WTC11 (cell line): Measurements from ENCODE around the gene ZNF341. TPM values are rescaled to one million over a fixed set of nuclear protein-coding genes. Genes with fewer than 3 reads are reported as not detected.

Source experiments
- ATAC-seq: fragments of 200-7000 bp; cut with Tn5 transposase; 2 replicates; pipeline ENCODE4 v1.10.0; 2021; ENCODE audit warnings: mild to moderate bottlenecking, moderate library complexity
- CTCF ChIA-PET: fragments of 300-600 bp; sonication (Branson Sonifier 250); formaldehyde crosslinking; loops from one replicate; lab custom pipeline; 2021; ENCODE audit warnings: antibody characterized with exemption; lab: Charles Lee
- POLR2A ChIA-PET: fragments of 350-600 bp; sonication (Branson Sonifier 250); formaldehyde crosslinking; loops from one replicate; lab custom pipeline; 2021; ENCODE audit warnings: antibody characterized with exemption; lab: Charles Lee
- DNase-seq: peaks from one replicate; pipeline ENCODE4 v3.0.0; 2021; ENCODE audit warnings: low spot score
- H3K27ac Mint-ChIP-seq: 2 replicates; pipeline ENCODE4 v1.8.0; 2021; ENCODE audit warnings: mixed read lengths
- H3K27me3 Mint-ChIP-seq: 2 replicates; pipeline ENCODE4 v1.8.0; 2021; ENCODE audit warnings: low read depth, mild to moderate bottlenecking, moderate library complexity, mixed read lengths
- H3K36me3 Mint-ChIP-seq: 2 replicates; pipeline ENCODE4 v1.8.0; 2021; ENCODE audit warnings: mixed read lengths
- H3K4me1 Mint-ChIP-seq: 2 replicates; pipeline ENCODE4 v1.8.0; 2022; ENCODE audit warnings: mixed read lengths
- H3K4me3 Mint-ChIP-seq: 2 replicates; pipeline ENCODE4 v1.8.0; 2021; ENCODE audit warnings: mild to moderate bottlenecking, moderate library complexity, mixed read lengths
- H3K9me3 Mint-ChIP-seq: 2 replicates; pipeline ENCODE4 v1.8.0; 2021; ENCODE audit warnings: mixed read lengths
- GABPB1 ChIP-seq: sonication (generic); formaldehyde crosslinking; IDR thresholded peaks from 2 replicates; pipeline ENCODE4 v1.8.1; 2023; ENCODE audit warnings: mild to moderate bottlenecking, missing genetic modification reagents
- IRF2 ChIP-seq: sonication (generic); formaldehyde crosslinking; IDR thresholded peaks from 2 replicates; pipeline ENCODE4 v1.8.0; 2022; ENCODE audit warnings: low read depth, missing genetic modification reagents, borderline replicate concordance
- MYBL2 ChIP-seq: sonication (generic); formaldehyde crosslinking; IDR thresholded peaks from 2 replicates; pipeline ENCODE4 v1.8.1; 2023; ENCODE audit warnings: mild to moderate bottlenecking, moderate library complexity, missing genetic modification reagents
- NFATC4 ChIP-seq: fragments of 250-450 bp; sonication (Bioruptor Pico); IDR thresholded peaks from 2 replicates; pipeline ENCODE4 v1.9.0; 2021; ENCODE audit warnings: mild to moderate bottlenecking
- NR1H2 ChIP-seq: sonication (generic); formaldehyde crosslinking; IDR thresholded peaks from 2 replicates; pipeline ENCODE4 v1.9.0; 2021; ENCODE audit warnings: mild to moderate bottlenecking, moderate library complexity, missing genetic modification reagents
- PRRX2 ChIP-seq: fragments of 250-450 bp; sonication (Bioruptor Pico); IDR thresholded peaks from 2 replicates; pipeline ENCODE4 v1.8.0; 2021; ENCODE audit warnings: mild to moderate bottlenecking
- RORB ChIP-seq: fragments of 250-450 bp; sonication (Bioruptor Pico); IDR thresholded peaks from 2 replicates; pipeline ENCODE4 v1.9.0; 2021; ENCODE audit warnings: mild to moderate bottlenecking
- ZNF219 ChIP-seq: sonication (generic); formaldehyde crosslinking; IDR thresholded peaks from 2 replicates; pipeline ENCODE4 v1.8.0; 2023; ENCODE audit warnings: missing genetic modification reagents, mild to moderate bottlenecking, borderline replicate concordance
- total RNA-seq: library from RNA; stranded (reverse); gene quantifications from 3 replicates; pipeline ENCODE4 v1.2.3, GENCODE V29; 2021
- TF ChIP-seq, protein P1 (sequence below): fragments of 250-450 bp; sonication (Bioruptor Pico); IDR thresholded peaks from 2 replicates; pipeline ENCODE4 v1.9.0; 2021; ENCODE audit warnings: mild to moderate bottlenecking
- TF ChIP-seq, protein P2 (sequence below): sonication (generic); formaldehyde crosslinking; IDR thresholded peaks from 2 replicates; pipeline ENCODE4 v1.8.0; 2023; ENCODE audit warnings: missing genetic modification reagents, mild to moderate bottlenecking, borderline replicate concordance
- TF ChIP-seq, protein P3 (sequence below): sonication (generic); formaldehyde crosslinking; IDR thresholded peaks from 2 replicates; pipeline ENCODE4 v1.8.1; 2023; ENCODE audit warnings: mild to moderate bottlenecking, missing genetic modification reagents
- TF ChIP-seq, protein P4 (sequence below): sonication (generic); formaldehyde crosslinking; conservative IDR thresholded peaks from 2 replicates; pipeline ENCODE4 v1.8.1; 2022; ENCODE audit warnings: mild to moderate bottlenecking, missing genetic modification reagents
- TF ChIP-seq, protein P5 (sequence below): sonication (generic); formaldehyde crosslinking; conservative IDR thresholded peaks from 2 replicates; pipeline ENCODE4 v1.8.1; 2023; ENCODE audit warnings: mild to moderate bottlenecking, low read depth, missing genetic modification reagents, moderate library complexity
- TF ChIP-seq, protein P6 (sequence below): sonication (generic); formaldehyde crosslinking; IDR thresholded peaks from 2 replicates; pipeline ENCODE4 v1.8.0; 2022; ENCODE audit warnings: mild to moderate bottlenecking, missing genetic modification reagents
- TF ChIP-seq, protein P7 (sequence below): sonication (generic); formaldehyde crosslinking; IDR thresholded peaks from 2 replicates; pipeline ENCODE4 v1.8.1; 2023; ENCODE audit warnings: mild to moderate bottlenecking, missing genetic modification reagents, moderate library complexity

The ZNF341 gene
- total RNA-seq, 1 experiment from 2014 or later = 9.6 TPM

DNA sequence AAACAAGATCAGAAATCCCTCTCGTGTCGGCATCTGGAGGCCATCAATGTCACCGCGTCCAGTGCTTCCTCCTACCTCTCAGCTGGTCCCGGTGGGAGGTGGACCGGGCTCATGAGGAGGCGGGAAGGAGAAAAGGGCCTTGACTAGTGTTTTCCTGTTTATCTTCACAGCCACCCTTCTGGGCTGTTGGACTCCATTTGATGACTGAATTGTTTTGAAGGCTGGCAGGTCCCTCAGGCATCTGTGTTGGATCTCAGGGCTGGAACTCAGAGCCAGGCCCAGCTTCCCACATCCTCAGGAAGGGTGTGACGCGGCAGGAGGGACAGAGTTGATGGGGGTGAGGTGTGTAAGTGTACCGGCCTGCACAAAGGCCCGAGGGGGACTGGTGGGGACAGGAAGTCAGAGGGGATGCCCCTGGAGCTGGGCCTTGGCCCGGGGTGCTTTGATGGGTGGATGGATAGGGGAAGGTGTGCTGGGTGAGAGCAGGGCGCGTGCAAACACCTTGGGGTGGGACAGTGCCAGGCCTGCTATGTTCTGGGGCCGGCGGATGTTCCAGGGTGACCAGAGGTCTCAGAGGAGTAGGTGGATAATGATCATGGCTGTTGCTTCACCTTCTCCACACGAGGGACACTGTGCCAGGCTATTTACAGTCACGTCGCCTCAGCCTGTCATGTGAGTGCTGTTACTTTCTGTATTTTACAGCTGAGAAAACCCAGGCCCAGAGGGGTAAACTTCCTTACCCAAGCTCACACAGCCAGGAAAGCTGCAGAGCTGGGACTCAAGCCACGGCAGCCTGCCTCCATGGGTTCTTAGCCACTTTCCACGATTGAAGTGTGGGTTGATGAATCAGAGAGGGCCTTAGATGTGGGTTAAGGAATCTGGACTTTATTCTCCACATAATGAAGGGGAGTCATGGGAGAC lies 61.5 kb downstream of the ZNF341 start:
- ATAC-seq (no peak), DNase-seq (no peak)
- Mint-ChIP-seq H3K4me3 (no peak overlapping the region), H3K9me3 (peaks cover 5% of the 10 kb centered on the region), H3K27ac (peak overlapping the region; percentile 73), H3K4me1 (peaks cover 16% of the 10 kb centered on the region), H3K36me3 (no peaks in the 10 kb centered on the region; the same call in 1 of the 2 replicates), H3K27me3 (no peaks in the 10 kb centered on the region)
- ChIA-PET POLR2A (interaction anchor here (1.5 kb wide), 1 partner anchor 17 kb away, joined by 5 read pairs; the partner anchor contains the start of gene CHMP4B), CTCF (interaction anchor here (0.6 to 4.8 kb wide), 15 partner anchors 8 to 338 kb away, joined by 3 to 31 read pairs (median 4); partner anchors contain the start of gene CHMP4B)
- no peak for TF ChIP-seq NFATC4 (CRISPR knock-in tag)
- TF ChIP-seq IRF2 (CRISPR knock-in tag) = no peak
- TF ChIP-seq RORB (CRISPR knock-in tag) = no peak
- TF ChIP-seq, protein P1, sequence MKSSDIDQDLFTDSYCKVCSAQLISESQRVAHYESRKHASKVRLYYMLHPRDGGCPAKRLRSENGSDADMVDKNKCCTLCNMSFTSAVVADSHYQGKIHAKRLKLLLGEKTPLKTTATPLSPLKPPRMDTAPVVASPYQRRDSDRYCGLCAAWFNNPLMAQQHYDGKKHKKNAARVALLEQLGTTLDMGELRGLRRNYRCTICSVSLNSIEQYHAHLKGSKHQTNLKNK (CRISPR knock-in tag) = no peak
- 0 out of 2 replicates have a peak, but pooled peaks have one; percentile 5 for TF ChIP-seq GABPB1 (CRISPR knock-in tag)
- no peak for TF ChIP-seq ZNF219 (CRISPR knock-in tag)
- TF ChIP-seq, protein P2, sequence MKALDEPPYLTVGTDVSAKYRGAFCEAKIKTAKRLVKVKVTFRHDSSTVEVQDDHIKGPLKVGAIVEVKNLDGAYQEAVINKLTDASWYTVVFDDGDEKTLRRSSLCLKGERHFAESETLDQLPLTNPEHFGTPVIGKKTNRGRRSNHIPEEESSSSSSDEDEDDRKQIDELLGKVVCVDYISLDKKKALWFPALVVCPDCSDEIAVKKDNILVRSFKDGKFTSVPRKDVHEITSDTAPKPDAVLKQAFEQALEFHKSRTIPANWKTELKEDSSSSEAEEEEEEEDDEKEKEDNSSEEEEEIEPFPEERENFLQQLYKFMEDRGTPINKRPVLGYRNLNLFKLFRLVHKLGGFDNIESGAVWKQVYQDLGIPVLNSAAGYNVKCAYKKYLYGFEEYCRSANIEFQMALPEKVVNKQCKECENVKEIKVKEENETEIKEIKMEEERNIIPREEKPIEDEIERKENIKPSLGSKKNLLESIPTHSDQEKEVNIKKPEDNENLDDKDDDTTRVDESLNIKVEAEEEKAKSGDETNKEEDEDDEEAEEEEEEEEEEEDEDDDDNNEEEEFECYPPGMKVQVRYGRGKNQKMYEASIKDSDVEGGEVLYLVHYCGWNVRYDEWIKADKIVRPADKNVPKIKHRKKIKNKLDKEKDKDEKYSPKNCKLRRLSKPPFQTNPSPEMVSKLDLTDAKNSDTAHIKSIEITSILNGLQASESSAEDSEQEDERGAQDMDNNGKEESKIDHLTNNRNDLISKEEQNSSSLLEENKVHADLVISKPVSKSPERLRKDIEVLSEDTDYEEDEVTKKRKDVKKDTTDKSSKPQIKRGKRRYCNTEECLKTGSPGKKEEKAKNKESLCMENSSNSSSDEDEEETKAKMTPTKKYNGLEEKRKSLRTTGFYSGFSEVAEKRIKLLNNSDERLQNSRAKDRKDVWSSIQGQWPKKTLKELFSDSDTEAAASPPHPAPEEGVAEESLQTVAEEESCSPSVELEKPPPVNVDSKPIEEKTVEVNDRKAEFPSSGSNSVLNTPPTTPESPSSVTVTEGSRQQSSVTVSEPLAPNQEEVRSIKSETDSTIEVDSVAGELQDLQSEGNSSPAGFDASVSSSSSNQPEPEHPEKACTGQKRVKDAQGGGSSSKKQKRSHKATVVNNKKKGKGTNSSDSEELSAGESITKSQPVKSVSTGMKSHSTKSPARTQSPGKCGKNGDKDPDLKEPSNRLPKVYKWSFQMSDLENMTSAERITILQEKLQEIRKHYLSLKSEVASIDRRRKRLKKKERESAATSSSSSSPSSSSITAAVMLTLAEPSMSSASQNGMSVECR (CRISPR knock-in tag) = no peak
- TF ChIP-seq NR1H2 (CRISPR knock-in tag) = no peak

DNA sequence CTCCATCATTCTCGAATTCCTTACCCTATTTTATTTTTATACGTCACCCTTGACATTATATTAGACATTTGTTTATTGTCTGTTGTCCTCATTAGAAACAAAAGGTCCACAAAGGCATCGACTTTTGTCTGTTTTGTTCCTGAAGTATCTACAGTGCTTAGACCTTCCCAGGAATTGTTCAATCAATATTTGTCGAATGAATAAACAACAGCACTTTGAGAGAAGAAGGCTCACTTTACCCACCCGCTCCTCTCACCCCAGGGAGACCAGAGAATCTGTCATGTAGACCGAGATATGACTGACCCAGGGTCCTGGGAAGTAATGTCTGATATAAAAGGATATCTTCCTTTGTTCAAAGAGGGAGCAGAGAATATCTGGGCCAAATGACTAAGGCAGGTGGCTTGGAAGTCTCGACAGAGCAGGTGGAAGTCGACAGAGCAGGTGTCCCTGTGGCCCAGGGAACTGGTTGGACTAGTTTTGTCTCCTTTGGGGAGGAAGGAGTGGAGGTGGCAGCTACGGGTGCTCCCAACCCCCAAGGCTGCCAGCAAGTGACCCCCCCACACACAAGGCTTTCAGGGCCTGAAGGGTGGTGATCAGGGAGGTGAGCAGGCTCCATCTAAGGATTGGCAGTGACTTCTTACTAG lies 64.6 kb downstream of the ZNF341 start:
- Mint-ChIP-seq H3K27me3 (no peaks in the 10 kb centered on the region), H3K4me1 (peaks cover 16% of the 10 kb centered on the region), H3K9me3 (peaks cover 5% of the 10 kb centered on the region), H3K4me3 (no peak overlapping the region), H3K27ac (no peak overlapping the region; the same call in 1 of the 2 replicates), H3K36me3 (no peaks in the 10 kb centered on the region; the same call in 1 of the 2 replicates)
- POLR2A ChIA-PET = no interaction called here
- DNase-seq (no peak), ATAC-seq (peak; percentile 49)
- CTCF ChIA-PET = no interaction called here
- TF ChIP-seq, protein P1 (CRISPR knock-in tag) = no peak
- TF ChIP-seq MYBL2 (CRISPR knock-in tag) (no peak), PRRX2 (CRISPR knock-in tag) (no peak)
- TF ChIP-seq, protein P2 (CRISPR knock-in tag) = no peak
- TF ChIP-seq, protein P3, sequence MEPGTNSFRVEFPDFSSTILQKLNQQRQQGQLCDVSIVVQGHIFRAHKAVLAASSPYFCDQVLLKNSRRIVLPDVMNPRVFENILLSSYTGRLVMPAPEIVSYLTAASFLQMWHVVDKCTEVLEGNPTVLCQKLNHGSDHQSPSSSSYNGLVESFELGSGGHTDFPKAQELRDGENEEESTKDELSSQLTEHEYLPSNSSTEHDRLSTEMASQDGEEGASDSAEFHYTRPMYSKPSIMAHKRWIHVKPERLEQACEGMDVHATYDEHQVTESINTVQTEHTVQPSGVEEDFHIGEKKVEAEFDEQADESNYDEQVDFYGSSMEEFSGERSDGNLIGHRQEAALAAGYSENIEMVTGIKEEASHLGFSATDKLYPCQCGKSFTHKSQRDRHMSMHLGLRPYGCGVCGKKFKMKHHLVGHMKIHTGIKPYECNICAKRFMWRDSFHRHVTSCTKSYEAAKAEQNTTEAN = no peak
- TF ChIP-seq, protein P4, sequence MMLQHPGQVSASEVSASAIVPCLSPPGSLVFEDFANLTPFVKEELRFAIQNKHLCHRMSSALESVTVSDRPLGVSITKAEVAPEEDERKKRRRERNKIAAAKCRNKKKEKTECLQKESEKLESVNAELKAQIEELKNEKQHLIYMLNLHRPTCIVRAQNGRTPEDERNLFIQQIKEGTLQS (CRISPR knock-in tag) = no peak
- TF ChIP-seq, protein P5, sequence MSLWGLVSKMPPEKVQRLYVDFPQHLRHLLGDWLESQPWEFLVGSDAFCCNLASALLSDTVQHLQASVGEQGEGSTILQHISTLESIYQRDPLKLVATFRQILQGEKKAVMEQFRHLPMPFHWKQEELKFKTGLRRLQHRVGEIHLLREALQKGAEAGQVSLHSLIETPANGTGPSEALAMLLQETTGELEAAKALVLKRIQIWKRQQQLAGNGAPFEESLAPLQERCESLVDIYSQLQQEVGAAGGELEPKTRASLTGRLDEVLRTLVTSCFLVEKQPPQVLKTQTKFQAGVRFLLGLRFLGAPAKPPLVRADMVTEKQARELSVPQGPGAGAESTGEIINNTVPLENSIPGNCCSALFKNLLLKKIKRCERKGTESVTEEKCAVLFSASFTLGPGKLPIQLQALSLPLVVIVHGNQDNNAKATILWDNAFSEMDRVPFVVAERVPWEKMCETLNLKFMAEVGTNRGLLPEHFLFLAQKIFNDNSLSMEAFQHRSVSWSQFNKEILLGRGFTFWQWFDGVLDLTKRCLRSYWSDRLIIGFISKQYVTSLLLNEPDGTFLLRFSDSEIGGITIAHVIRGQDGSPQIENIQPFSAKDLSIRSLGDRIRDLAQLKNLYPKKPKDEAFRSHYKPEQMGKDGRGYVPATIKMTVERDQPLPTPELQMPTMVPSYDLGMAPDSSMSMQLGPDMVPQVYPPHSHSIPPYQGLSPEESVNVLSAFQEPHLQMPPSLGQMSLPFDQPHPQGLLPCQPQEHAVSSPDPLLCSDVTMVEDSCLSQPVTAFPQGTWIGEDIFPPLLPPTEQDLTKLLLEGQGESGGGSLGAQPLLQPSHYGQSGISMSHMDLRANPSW (CRISPR knock-in tag) = no peak
- TF ChIP-seq, protein P6, sequence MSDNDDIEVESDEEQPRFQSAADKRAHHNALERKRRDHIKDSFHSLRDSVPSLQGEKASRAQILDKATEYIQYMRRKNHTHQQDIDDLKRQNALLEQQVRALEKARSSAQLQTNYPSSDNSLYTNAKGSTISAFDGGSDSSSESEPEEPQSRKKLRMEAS (CRISPR knock-in tag) = no peak
- TF ChIP-seq, protein P7, sequence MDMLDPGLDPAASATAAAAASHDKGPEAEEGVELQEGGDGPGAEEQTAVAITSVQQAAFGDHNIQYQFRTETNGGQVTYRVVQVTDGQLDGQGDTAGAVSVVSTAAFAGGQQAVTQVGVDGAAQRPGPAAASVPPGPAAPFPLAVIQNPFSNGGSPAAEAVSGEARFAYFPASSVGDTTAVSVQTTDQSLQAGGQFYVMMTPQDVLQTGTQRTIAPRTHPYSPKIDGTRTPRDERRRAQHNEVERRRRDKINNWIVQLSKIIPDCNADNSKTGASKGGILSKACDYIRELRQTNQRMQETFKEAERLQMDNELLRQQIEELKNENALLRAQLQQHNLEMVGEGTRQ (CRISPR knock-in tag) = no peak
